Skeletal muscle satellite cell (primary cell): ENCODE results near the gene S1PR5.
"Not testable (repeated sequence)": the region's sequence is repeated elsewhere in the genome, so short reads cannot be mapped to it uniquely, and the experiment has no call there.

Experiments
- H3K27me3 ChIP-seq: 2 replicates; pipeline ENCODE4 v1.7.0; 2013; ENCODE audit warnings: low read length; ENCODE audit not compliant: control insufficient read depth, insufficient read depth
- H3K36me3 ChIP-seq: 2 replicates; pipeline ENCODE4 v1.7.0; 2013; ENCODE audit warnings: mild to moderate bottlenecking, control low read depth, low read length; ENCODE audit not compliant: insufficient read depth
- H3K4me1 ChIP-seq: 2 replicates; pipeline ENCODE4 v1.7.0; 2013; ENCODE audit warnings: low read length; ENCODE audit not compliant: control insufficient read depth, insufficient read depth
- H3K4me2 ChIP-seq: 2 replicates; pipeline ENCODE4 v1.7.0; 2013; ENCODE audit warnings: mild to moderate bottlenecking, low read length
- H3K4me3 ChIP-seq: 2 replicates; pipeline ENCODE4 v1.7.0; 2013; ENCODE audit warnings: low read length
- H3K9ac ChIP-seq: 2 replicates; pipeline ENCODE4 v1.7.0; 2013; ENCODE audit warnings: mild to moderate bottlenecking, low read depth, low read length, moderate library complexity
- H3K9me3 ChIP-seq: replicated peaks from 2 replicates; pipeline ENCODE4 v1.7.0; 2013; ENCODE audit warnings: mild to moderate bottlenecking, control low read depth, low read length

The S1PR5 gene

GRCh38 chr19:10543420-10544241, 26.4 kb upstream of the S1PR5 start, which contains the start of gene ATG4D:
TSS of gene ATG4D (plus strand) at chr19:10543904. CDS start at chr19:10544091, 187 bp downstream.
- Histone ChIP-seq H3K9me3 (no peaks in the 10 kb centered on the region), H3K4me3 (peak within 1 kb of the TSS; percentile 93), H3K27me3 (peaks cover 3% of the 10 kb centered on the region), H3K9ac (peak within 1 kb of the TSS; percentile 98), H3K4me2 (peak within 1 kb of the TSS; percentile 98), H3K36me3 (peaks cover 9% of the 10 kb centered on the region), H3K4me1 (peaks cover 12% of the 10 kb centered on the region)

GRCh38 chr19:10543059-10543419, 25.8 kb upstream of the S1PR5 start:
- H3K9me3 ChIP-seq = no peaks in the 10 kb centered on the region
- H3K36me3 ChIP-seq = peaks cover 8% of the 10 kb centered on the region
- peaks cover 12% of the 10 kb centered on the region for H3K4me1 ChIP-seq
- peak overlapping the region; percentile 98 for H3K4me2 ChIP-seq
- H3K9ac ChIP-seq = peak overlapping the region; percentile 98
- H3K27me3 ChIP-seq = peaks cover 6% of the 10 kb centered on the region
- H3K4me3 ChIP-seq = peak overlapping the region; percentile 93

GRCh38 chr19:10539016-10539415, 21.8 kb upstream of the S1PR5 start:
- peaks cover 26% of the 10 kb centered on the region for H3K27me3 ChIP-seq
- not testable (repeated sequence) for H3K4me2 ChIP-seq, H3K4me3 ChIP-seq, H3K4me1 ChIP-seq, H3K9me3 ChIP-seq, H3K9ac ChIP-seq, H3K36me3 ChIP-seq

GRCh38 chr19:10538204-10538983, 21.1 kb upstream of the S1PR5 start:
- H3K27me3 ChIP-seq = peaks cover 26% of the 10 kb centered on the region
- no peak overlapping the region for H3K4me3 ChIP-seq
- peaks cover 5% of the 10 kb centered on the region for H3K4me1 ChIP-seq
- H3K4me2 ChIP-seq = no peak overlapping the region
- H3K36me3 ChIP-seq = no peaks in the 10 kb centered on the region
- no peaks in the 10 kb centered on the region for H3K9me3 ChIP-seq
- no peak overlapping the region for H3K9ac ChIP-seq

GRCh38 chr19:10537668-10538067, 20.4 kb upstream of the S1PR5 start:
- no peak overlapping the region for H3K4me2 ChIP-seq
- H3K9ac ChIP-seq = no peak overlapping the region
- no peaks in the 10 kb centered on the region for H3K9me3 ChIP-seq
- H3K4me1 ChIP-seq = peaks cover 5% of the 10 kb centered on the region
- peaks cover 26% of the 10 kb centered on the region for H3K27me3 ChIP-seq
- H3K36me3 ChIP-seq = no peaks in the 10 kb centered on the region
- no peak overlapping the region for H3K4me3 ChIP-seq

GRCh38 chr19:10535613-10536012, 18.4 kb upstream of the S1PR5 start:
- no peaks in the 10 kb centered on the region for H3K36me3 ChIP-seq
- H3K4me1 ChIP-seq = peaks cover 5% of the 10 kb centered on the region
- peaks cover 26% of the 10 kb centered on the region for H3K27me3 ChIP-seq
- no peaks in the 10 kb centered on the region for H3K9me3 ChIP-seq
- no peak overlapping the region for H3K4me3 ChIP-seq
- H3K4me2 ChIP-seq = no peak overlapping the region
- H3K9ac ChIP-seq = no peak overlapping the region

GRCh38 chr19:10533646-10534386, 16.6 kb upstream of the S1PR5 start:
- no peaks in the 10 kb centered on the region for H3K36me3 ChIP-seq
- peaks cover 5% of the 10 kb centered on the region for H3K4me1 ChIP-seq
- H3K9ac ChIP-seq = peak overlapping the region; percentile 18
- H3K27me3 ChIP-seq = peaks cover 22% of the 10 kb centered on the region
- H3K9me3 ChIP-seq = no peaks in the 10 kb centered on the region
- H3K4me3 ChIP-seq = no peak overlapping the region
- H3K4me2 ChIP-seq = no peak overlapping the region

GRCh38 chr19:10532457-10532856, 15.2 kb upstream of the S1PR5 start:
- Histone ChIP-seq H3K4me2 (no peak overlapping the region), H3K9ac (no peak overlapping the region), H3K4me3 (no peak overlapping the region), H3K4me1 (peaks cover 5% of the 10 kb centered on the region), H3K36me3 (no peaks in the 10 kb centered on the region), H3K27me3 (peaks cover 14% of the 10 kb centered on the region), H3K9me3 (no peaks in the 10 kb centered on the region)

- not testable (repeated sequence) for H3K9ac ChIP-seq, H3K9me3 ChIP-seq, H3K4me1 ChIP-seq, H3K36me3 ChIP-seq, H3K4me2 ChIP-seq, H3K4me3 ChIP-seq
- peaks cover 18% of the 10 kb centered on the region for H3K27me3 ChIP-seq
These were observed 9.6 kb upstream of the S1PR5 start for GRCh38 chr19:10526887-10527286.

- Histone ChIP-seq H3K27me3 (peaks cover 21% of the 10 kb centered on the region), H3K4me2 (no peak overlapping the region), H3K4me1 (no peaks in the 10 kb centered on the region), H3K4me3 (no peak overlapping the region), H3K9me3 (no peaks in the 10 kb centered on the region), H3K9ac (no peak overlapping the region), H3K36me3 (no peaks in the 10 kb centered on the region)
These were observed 8.4 kb upstream of the S1PR5 start for GRCh38 chr19:10525636-10526035.

- Histone ChIP-seq H3K4me2 (no peak overlapping the region), H3K27me3 (peaks cover 33% of the 10 kb centered on the region), H3K9me3 (no peaks in the 10 kb centered on the region), H3K9ac (no peak overlapping the region), H3K36me3 (no peaks in the 10 kb centered on the region), H3K4me3 (no peak overlapping the region), H3K4me1 (peaks cover 5% of the 10 kb centered on the region)
These were observed 5.9 kb upstream of the S1PR5 start for GRCh38 chr19:10523135-10523636.
